ENCODE measurements around the gene PACSIN1. TPM values are rescaled to one million over a fixed set of nuclear protein-coding genes. Genes with fewer than 3 reads are reported as not detected.

Gene PACSIN1
- total RNA-seq, 1 donor from 2014 or later: 3.4 TPM

DNA sequence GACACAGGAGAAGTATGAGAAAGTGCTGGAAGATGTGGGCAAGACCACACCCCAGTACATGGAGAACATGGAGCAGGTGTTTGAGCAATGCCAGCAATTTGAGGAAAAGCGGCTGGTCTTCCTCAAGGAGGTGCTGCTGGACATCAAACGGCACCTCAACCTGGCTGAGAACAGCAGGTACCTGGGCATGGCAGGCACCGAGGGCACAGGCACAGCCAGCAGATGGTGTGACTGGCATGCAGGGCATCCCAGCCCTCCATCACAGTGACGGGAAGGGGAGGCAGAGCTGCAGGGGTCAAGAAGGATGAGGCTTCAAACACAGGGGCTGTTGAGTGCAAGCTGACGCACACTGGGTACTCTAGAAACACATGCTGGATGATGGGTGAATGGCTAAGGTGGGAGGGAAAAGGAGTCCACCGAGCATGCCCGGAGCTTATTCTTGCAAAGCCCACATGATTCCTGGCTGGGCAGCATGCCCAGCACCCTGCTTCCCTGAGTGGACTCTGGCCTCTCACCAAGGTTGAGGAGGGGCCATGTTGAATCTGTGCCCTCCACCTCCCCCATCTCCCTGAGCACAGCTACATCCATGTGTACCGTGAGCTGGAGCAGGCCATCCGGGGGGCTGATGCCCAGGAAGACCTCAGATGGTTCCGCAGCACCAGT, 63.9 kb downstream of the PACSIN1 start:
- DNase-seq (ENCODE audit: extremely low spot score, unreplicated experiment): no peak
- peaks cover 7% of the 10 kb centered on the region for H3K4me1 Mint-ChIP-seq (ENCODE audit: unreplicated experiment)
- H3K27me3 Mint-ChIP-seq: peaks cover 3% of the 10 kb centered on the region
- TF ChIP-seq, protein P1, sequence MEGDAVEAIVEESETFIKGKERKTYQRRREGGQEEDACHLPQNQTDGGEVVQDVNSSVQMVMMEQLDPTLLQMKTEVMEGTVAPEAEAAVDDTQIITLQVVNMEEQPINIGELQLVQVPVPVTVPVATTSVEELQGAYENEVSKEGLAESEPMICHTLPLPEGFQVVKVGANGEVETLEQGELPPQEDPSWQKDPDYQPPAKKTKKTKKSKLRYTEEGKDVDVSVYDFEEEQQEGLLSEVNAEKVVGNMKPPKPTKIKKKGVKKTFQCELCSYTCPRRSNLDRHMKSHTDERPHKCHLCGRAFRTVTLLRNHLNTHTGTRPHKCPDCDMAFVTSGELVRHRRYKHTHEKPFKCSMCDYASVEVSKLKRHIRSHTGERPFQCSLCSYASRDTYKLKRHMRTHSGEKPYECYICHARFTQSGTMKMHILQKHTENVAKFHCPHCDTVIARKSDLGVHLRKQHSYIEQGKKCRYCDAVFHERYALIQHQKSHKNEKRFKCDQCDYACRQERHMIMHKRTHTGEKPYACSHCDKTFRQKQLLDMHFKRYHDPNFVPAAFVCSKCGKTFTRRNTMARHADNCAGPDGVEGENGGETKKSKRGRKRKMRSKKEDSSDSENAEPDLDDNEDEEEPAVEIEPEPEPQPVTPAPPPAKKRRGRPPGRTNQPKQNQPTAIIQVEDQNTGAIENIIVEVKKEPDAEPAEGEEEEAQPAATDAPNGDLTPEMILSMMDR (conservative IDR thresholded peaks at IDR 0.05): no peak
- no peak overlapping the region for H3K27ac Mint-ChIP-seq
- no peak overlapping the region for H3K4me3 Mint-ChIP-seq
- no peaks in the 10 kb centered on the region for H3K36me3 Mint-ChIP-seq
- no peaks in the 10 kb centered on the region for H3K9me3 Mint-ChIP-seq

DNA sequence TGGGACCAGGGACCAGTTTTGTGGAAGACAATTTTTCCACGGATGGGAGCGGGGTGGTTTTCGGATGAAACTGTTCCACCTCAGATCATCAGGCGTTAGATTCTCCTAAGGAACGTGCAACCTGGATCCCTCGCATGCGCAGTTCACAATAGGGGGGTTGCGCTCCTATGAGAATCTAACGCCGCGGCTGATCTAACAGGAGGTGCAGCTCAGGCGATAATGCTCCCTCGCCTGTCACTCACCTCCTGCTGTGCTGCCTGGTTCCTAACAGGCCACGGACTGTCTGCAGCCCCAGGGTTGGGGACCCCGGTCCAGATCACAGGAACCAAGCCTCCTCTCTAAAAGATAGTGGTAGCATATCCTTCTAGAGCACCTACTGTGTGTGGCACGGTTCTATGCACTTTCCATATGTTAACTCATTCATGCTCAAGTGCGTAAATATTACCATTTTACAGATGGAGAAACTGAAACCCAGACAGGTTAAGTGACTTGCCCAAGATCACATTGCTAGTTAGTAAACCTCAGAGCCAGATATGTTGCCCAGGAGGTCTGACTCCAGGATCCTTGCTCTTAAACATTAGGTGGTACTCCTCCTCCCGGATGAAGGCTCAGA, 65.0 kb downstream of the PACSIN1 start:
- H3K4me1 Mint-ChIP-seq (ENCODE audit: unreplicated experiment): peaks cover 7% of the 10 kb centered on the region
- TF ChIP-seq, protein P1 (conservative IDR thresholded peaks at IDR 0.05): no peak
- no peak overlapping the region for H3K27ac Mint-ChIP-seq
- H3K36me3 Mint-ChIP-seq: no peaks in the 10 kb centered on the region
- H3K9me3 Mint-ChIP-seq: no peaks in the 10 kb centered on the region
- DNase-seq (ENCODE audit: extremely low spot score, unreplicated experiment): no peak
- no peak overlapping the region for H3K4me3 Mint-ChIP-seq
- H3K27me3 Mint-ChIP-seq: peaks cover 3% of the 10 kb centered on the region

DNA sequence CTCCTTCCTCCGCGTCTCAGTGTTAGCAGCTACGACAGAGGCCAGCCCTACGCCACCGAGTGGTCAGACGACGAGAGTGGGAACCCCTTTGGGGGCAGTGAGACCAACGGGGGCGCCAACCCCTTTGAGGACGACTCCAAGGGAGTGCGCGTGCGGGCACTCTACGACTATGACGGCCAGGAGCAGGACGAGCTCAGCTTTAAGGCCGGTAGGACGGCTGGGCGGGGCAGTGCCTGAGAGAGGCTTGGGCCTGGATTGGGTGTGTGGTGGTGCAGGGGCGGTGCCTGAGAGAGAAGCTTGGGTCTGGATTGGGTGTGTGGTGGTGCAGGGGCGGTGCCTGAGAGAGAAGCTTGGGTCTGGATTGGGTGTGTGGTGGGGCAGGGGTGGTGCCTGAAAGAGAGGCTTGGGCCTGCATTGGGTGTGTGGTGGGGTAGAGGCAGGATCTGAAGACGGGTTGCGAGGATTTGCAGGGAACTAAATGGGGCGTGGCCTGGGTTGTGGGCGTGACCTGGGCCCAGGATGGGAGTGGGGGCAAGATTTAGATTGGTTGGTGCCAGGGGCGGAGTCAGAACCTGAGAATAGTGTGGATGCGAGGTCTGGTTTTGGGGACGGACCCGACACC, 65.8 kb downstream of the PACSIN1 start:
- no peak for DNase-seq (ENCODE audit: extremely low spot score, unreplicated experiment)
- H3K27ac Mint-ChIP-seq: no peak overlapping the region
- peaks cover 3% of the 10 kb centered on the region for H3K27me3 Mint-ChIP-seq
- no peaks in the 10 kb centered on the region for H3K36me3 Mint-ChIP-seq
- no peaks in the 10 kb centered on the region for H3K9me3 Mint-ChIP-seq
- no peak overlapping the region for H3K4me3 Mint-ChIP-seq
- H3K4me1 Mint-ChIP-seq (ENCODE audit: unreplicated experiment): peaks cover 7% of the 10 kb centered on the region
- TF ChIP-seq, protein P1 (conservative IDR thresholded peaks at IDR 0.05): no peak

DNA sequence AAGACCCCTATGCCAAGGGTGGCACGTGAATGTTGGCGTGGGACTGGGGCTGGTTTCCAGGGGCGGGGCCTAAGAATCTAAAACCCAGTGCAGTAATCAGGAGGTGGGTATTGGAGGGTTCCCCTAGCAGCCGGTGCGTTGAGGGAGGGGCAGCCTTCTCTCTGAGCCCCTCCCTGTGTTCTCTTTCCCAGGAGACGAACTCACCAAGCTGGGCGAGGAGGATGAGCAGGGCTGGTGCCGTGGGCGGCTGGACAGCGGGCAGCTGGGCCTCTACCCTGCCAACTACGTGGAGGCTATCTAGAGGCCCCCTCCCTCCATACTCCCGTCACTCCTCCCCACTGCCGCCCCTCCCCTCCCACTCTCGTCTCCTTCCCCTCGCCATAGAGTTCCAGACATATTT, 66.4 kb downstream of the PACSIN1 start:
- TF ChIP-seq, protein P1 (conservative IDR thresholded peaks at IDR 0.05): no peak
- no peak overlapping the region for H3K27ac Mint-ChIP-seq
- no peak for DNase-seq (ENCODE audit: extremely low spot score, unreplicated experiment)
- H3K9me3 Mint-ChIP-seq: no peaks in the 10 kb centered on the region
- no peaks in the 10 kb centered on the region for H3K36me3 Mint-ChIP-seq
- peaks cover 7% of the 10 kb centered on the region for H3K4me1 Mint-ChIP-seq (ENCODE audit: unreplicated experiment)
- H3K4me3 Mint-ChIP-seq: no peak overlapping the region
- H3K27me3 Mint-ChIP-seq: peaks cover 3% of the 10 kb centered on the region

DNA sequence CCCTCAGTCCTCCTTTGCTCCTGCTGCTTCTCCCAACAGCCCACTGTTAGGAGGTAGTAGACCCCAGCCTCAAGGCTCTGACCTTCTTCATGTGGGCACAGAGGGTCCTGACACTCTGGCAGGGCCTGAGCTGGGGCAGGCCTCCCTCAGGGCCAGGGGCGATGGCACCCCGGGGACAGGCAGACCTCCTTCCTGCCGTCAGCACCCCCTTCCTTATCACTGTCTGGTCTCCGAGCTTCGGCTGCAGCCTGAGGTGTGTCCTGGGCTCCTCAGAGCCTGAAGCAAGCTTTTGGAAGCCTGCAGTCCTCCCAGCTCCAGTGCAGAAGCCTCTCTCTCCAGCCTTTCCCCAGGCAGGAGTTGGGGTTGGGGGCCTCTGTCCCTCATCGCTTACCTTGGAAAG, 68.3 kb downstream of the PACSIN1 start:
- no peaks in the 10 kb centered on the region for H3K9me3 Mint-ChIP-seq
- H3K4me3 Mint-ChIP-seq: no peak overlapping the region
- no peak for DNase-seq (ENCODE audit: extremely low spot score, unreplicated experiment)
- no peaks in the 10 kb centered on the region for H3K4me1 Mint-ChIP-seq (ENCODE audit: unreplicated experiment)
- no peak overlapping the region for H3K27ac Mint-ChIP-seq
- H3K36me3 Mint-ChIP-seq: no peaks in the 10 kb centered on the region
- H3K27me3 Mint-ChIP-seq: no peaks in the 10 kb centered on the region
- TF ChIP-seq, protein P1 (conservative IDR thresholded peaks at IDR 0.05): no peak
